NCI-H1105 treated with DMSO at 0.1 percent for 48 hours (cell line): ENCODE data around the gene GFOD2.

ENCODE experiments used
- DNase-seq: peaks from one replicate; lab custom pipeline; 2025; lab: John Stamatoyannopoulos, UW

GFOD2 gene

DNA sequence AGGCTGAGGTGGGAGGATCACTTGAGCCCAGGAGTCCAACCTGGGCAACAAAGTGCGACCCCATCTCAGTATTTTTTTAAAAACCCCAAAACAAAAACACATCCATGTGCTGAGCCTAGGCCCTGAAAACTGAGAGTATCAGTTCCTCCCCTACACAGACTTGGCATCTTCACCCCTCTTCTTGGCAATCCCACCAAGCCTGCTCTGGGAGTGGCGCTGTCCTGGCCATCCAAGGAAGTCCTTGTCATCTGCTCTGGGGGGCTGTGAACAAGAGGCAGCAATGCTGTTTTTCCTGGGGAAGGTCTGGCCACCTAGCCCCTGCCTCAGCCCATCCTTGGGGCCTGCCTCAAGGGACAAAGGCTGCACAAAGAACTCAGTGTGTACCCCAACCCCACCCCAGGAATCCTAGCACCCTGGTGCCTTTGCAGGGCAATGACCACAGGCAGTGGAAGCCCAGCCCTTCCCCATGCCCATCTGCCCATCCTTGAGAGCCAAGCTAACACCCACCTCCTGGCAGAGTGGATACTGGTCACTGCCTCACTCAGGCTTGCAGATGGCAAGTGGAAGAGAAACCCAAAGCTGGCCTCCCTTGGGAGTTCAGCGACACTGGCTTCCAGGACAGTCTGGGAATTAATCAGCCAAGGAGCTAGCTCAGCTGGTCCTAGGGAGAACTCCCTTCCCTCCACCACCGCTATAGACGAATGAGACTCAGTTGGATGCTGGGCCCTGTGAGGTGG lies 14.8 kb upstream of the GFOD2 start:
- no peak for DNase-seq

DNA sequence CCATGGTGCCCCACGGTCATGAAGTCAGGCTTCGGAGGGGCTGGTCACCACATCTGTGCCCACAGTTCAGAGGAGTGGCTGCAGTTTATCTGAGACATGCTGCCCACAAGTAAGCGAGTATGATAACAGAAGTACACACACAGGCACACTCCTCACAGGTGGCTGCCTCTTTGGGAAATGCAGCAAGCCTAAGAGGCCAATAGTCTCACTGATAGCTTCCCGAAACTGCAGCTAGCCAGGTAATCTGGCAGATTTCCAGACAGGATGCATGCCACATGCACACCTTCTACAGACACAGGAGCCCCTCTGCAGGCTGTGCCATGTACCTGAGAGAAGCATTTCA lies 12.6 kb upstream of the GFOD2 start:
- DNase-seq, result no peak

DNA sequence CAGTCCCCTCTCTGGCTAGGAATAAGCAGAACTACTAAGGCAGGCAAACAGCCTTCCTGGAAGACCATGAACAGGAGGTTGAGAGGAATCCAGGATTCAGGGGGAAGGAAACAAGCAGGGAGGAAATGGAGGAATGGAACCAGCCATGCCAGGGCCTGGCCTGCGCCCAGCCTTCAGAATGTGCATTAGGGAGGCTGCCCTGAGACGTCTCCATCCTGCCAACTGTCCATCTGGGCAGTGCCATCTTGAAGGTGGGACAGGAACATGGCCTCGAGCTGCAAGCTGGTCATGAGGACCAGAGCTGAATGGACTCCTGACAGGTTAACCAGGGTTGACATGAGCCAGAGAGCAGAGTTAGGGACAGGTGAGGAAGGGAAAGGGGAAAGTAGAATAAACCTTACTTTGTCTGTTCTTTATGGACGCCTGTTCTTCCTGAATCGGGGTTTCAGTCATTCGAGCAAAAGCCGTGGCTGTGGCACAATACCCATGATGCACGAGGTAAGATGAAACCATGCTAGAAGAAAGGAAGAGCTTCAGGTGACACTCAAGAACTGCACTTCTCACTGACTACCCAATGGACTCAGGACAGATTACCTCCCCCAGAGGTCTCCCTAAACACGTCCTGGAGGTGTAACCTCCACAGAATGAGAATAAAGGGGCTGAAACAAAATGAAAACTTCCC lies 12.1 kb upstream of the GFOD2 start:
- DNase-seq, result no peak

DNA sequence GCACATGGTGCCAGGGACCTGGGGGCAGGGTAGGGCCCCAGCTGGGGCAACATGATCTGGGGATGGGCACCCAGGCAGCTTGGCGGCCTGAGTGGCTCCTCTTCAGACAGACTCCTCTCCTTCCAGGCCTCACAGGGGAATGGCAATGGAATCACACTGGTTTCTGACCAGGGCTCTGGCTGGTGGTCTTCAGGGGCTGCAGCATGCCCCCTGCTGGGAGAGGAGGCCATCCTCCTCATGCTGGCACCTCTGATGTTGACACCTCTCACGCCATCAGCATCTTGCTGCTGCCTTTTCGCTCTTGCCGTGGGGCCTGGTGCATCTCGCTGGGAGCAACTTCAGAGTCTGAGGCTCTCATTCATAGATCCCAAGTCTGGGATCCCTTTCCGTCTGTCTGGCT lies 11.2 kb upstream of the GFOD2 start:
- no peak for DNase-seq

DNA sequence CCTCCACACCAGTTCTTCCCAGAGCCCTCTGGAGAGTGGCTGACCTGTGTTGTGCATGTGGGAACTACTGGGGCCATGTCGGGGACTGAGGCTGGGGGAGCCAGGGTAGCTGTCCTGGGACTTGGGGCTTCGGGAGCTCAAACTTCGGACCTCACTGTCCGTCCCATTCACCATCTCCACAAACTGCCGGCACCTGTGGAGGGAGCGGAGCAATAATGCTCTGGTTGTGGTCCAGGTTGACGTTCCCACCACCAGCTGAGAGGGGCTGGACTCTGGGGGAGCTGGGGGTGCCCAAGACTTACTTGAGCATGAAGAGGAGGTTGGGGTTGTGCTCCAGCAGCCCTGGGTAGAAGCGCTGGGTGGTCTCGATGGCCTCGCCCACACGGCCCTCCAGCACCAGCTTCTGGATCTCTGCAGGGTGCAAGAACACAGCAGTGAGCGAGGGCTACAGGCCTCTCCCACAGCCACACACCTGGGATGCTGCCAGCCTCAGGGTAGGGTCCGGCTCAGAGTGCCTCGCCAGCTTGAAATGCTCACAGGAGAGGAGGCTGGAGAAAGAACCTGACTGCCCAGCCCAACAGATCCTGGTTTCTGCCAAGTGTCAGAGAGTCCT lies 10.6 kb upstream of the GFOD2 start:
- no peak for DNase-seq

DNA sequence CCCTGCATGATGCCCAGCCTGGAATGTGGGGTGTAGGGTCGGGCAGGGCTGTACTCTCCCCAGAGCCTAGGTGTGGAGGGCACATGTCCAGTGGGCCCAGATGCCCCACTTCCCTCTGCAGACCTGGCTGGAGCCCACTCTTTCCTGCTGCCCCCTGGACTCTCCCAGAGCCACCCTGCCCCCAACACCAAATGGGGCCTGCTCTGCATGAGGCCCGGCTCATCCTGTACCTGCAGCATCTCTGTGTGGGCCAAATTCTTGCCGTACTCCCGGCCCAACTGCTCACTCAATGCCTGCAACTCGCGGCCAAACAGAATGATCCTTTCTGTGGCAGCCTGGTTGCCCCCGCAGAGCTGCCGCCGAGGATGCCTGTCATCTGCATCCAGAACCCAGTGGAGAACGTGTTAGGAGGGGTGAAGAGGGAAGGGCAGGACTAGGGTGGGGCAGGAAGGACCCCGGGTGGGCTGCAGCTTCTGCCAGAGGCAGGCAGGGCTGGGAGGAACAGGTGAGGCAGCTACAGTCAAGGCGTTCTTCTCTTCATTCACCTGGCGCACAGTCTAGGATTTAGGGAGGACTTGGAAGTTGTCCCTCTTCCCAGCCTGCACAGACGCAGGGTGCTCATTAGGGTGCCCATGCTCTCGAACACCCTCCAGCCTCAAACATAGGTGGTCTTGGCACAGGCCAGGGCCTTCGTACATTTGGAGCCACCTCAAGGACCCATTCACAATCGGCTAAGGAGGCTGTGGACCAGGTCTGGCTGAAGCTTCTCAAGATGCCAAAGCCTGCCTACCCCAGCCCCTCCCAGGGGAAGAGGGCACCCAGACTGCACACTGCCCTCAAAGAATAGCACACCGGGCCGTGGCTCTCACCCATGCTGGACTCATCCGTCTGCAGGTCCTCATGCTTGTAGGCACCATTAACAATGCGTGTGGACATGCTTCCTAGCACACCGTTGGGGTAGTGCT lies 8.7 kb upstream of the GFOD2 start:
- no peak for DNase-seq

DNA sequence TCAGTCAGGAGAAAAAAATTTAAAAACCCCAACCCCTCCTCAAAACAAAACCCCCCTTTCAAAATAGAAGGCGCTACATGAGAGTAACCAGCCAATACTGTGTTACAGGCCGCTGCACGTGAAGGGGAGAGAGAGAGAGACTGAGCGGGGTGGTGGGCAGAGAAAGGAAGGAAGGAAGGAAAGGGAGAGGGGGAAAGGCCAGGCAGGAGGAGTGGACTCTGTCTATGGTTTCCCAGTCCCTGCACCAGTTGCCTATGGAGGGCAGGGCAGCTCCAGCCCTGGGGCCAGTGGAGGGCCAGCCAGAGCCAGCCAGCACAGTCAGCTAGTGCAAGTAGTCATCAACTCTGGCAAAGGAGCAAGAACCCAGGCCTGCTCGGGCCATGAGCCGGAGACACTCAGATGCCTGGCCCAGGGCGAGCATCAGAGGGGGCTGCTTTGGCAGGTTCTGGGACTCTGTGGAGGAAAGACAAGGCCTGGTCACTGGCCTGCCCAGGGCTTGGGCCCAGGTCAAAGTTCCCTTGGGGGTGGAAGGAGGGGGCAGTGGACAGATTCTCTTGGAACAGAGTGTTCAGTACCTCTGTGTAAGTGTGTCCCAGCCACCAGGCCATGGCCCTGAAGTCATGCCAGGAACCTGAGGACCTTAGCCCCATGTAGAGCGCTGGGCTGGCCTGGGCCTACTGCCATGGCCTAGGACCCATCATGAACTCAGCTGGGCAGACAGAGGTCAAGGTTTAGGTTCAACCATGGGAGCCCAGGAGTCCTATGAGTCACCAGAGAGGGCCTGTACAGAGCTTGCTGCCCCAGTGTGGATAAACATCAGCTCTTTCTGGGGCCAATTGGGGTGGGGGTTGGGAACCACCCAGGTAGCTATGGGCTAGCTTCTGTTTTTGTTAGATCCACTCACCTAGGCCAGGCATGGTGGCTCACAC lies 7.3 kb upstream of the GFOD2 start:
- DNase-seq, result no peak

DNA sequence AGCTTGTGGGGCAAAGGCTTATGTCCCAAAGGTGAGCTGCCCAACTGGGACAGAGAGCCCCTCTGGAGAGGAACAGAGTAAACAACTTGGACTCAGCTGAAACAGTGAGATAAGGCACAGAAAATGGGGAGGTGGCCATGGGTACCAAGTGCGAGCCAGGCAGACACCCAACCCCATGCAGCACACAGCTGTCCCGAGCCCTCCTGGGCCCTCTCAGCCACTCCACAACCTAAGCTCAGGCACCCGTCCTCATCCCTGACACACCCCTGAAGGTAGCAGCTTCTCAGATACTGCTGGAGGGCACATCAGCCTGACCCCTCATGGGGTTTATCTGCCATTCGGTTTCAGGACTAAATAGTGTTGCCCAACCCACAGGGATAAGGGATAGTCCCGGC lies 4.8 kb upstream of the GFOD2 start:
- no peak for DNase-seq

DNA sequence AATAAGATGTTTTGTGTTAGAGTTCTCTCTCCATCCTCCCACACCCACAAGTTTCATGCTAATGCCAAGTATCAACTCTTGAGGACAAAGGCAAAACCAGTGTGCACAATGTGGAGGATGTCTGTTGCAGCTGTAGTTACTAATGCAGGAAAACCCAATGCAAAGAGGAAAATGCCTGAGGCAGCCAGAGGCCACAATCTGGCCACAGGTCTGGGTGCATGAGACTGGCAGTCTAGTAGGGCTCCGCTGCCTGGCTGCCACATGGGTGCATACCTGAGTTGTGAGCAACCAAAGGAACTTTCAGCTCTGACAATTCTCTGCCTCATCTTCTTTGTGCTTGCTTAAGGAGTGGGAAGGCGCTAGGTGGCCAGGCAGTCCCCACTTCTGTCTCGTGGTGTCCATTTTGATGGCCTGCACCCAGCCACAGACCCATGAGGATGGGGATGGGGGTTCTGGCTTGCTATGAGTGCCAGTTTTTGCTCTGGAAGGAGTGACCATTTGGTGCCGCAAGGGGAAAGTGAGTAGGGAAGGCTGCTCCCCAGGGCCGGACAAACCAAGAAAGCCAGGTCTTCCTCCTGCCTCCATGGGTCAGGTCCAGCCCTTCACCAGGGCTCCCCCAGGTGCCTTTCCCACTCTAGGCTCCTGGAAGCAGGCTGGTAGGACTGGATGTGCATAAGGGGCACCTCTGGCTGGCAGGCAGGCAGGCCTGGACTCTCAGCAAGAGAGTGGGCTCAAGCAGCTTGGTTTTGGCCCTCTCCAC lies 4.2 kb upstream of the GFOD2 start:
- no peak for DNase-seq

DNA sequence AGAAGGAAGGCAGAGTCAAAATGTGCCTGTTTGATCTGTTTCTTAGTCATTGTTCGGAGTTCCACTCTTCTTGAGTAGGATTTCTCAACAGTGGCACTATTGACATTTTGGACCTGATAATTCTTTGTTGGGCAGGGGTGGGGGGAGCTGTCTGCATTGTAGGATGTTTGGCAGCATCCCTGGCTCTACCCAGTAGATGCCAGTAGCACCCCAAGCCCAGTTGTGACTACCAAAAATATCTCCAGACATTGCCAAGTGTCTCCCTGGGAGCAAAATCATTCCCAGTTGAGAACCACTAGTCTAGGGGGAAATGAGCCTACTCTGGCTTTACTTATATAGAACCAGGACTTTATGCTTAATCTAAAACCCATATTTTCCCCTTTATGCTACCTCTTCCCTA lies 1.1 kb upstream of the GFOD2 start:
- no peak for DNase-seq

DNA sequence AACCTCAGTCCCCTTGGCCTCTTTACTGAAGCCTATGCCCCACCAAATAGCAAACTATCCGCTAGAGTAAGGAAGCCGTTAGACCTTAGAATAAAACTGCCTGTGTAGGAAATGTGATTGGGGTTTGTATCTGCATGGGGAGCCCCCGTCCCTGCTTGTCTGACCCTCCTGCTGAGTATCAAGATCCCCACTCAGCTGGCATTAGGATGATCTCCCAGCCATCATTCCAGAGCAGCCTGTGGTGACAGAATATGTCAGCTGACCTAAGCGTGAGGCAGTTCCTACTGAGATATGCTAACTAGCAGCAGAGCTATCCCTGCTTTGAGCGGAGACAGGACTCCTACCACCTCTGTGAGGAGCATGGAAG lies 645 bp upstream of the GFOD2 start:
- DNase-seq, result no peak

DNA sequence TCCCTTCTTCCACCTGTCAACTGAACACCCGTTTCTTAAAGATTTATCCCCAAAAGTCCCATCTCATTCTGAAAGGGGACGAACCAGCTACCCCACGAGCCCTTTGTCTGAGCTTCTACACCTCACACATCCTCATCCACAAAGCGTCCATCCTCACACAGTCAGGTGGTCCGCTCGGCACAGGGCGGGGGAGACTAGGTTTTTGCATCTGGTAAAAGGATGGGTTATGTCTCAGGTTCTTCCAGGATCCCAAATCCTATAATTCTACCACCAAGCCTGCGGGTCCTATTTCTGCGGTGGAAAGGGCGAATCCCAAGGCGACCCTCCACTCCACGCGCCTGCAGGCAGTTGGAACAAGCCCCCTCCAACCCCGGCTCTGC lies 458 bp downstream of the GFOD2 start:
- peak; percentile 25 for DNase-seq

DNA sequence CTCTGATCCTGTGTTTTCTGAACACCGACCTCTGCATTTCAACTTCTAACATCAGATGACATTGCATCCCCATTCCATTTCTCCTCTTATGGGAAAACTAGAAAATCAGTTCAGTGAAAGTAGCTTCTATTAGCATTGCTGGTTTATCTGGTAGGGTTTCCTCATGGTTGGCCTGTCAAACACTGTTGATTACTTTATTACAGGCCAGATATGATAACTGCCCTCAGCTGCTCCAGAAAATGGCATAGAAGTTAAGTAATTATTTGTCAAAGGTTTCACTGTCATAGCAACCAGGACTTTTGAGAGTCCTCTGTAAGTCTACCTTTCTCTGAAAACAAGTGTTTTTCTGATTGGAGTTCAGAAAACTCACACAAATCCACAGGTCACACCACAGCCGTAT lies 3.0 kb downstream of the GFOD2 start:
- no peak for DNase-seq

DNA sequence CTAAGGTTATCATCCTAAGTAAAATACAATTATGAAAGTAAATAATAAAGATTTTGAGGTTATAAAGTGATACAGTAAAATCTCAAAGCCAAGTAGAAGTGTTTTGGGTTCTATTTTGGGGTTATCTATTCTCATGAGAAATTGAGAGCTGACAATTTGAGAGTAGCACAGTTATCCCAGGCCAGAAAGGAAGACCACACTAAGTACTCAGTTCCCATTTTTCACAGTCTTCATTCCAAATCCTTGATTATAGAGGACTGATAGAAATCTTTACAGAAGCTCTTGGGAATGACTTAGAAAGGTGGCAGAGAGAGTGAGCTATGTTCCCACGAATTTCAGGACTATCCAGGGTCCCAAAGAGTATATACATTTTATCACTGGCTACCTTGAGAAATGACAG lies 4.6 kb downstream of the GFOD2 start:
- DNase-seq, result no peak

DNA sequence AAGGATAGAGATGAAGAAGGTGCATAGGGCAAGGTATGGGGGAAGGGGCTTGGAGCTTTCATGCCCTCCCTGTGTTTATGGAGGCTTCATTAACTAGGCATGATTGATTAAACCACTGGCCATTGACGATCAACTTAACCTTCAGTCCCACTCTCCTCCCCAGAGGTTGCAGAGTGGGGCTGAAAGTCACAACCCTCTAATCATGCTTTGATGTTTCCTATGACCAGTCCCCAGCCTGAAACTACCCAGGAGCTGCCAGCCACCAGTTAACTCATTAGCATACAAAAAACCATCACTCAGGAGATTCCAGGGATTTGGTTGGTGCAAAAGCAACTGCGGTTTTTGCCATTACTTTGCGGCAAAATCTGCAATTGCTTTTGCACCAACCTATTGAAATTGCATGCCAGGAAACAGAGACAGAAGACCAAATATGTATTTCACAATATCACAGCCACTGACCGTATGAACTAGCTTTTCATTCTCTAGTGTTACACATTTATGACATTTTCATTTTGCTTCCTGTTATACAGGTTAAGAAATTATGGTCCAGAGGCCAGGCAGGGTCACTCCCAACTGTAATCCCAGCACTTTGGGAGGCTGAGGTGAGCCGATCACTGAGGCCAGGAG lies 5.4 kb downstream of the GFOD2 start:
- no peak for DNase-seq

DNA sequence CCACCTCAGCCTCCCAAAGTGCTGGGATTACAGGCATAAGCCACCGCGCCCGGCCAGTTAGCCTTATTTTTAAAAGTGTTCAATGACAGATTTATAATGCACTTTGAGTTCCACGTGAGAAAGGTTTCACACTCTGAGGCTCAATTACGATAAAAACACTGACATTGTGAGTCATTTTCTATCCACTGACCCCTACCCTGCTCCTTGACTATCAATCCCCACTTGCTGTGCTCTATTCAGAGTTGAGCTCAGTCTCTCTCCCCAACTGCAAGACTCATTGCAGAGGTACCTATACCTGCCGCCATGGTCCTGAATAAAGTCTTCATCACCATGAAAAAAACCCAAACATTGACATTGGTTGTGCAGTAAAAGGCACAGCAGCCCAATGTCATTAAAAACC lies 8.5 kb downstream of the GFOD2 start:
- no peak for DNase-seq

DNA sequence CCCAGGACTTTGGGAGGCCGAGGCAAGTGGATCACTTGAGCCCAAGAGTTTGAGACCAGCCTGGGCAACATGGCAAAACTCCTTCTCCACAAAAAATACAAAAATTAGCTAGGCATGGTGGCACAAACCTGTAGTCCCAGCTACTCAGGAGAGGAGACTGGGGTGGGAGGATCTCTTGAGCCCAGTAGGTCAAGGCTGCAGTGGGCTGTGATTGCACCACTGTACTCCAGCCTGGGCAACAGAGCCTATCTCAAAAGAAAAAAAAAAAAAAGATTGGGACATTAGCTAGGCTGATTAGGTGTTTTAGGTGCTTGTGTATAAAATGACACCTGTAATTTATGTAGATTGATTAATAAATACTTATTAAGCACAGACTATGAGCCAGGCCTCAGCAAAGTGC lies 10.1 kb downstream of the GFOD2 start:
- DNase-seq, result no peak

DNA sequence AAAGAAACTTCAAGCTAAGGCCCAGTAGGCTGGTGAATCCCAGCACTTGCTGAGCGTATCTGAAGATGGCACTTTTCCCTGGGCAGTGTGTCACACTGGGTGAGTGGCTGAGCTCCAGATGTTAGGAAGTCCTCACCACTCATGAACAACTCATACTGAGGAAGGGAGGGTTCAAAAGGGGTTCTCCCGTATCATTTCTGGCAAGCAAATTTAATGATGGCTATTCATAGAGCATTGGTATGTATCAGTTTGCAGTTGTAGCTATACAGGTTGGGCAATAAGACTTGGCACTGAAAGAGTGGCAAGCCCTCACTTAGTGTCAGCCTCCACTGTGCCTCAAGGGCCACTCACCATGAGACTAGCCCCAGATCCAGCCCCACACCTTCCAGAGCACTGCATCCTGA lies 10.7 kb downstream of the GFOD2 start:
- DNase-seq, result no peak

DNA sequence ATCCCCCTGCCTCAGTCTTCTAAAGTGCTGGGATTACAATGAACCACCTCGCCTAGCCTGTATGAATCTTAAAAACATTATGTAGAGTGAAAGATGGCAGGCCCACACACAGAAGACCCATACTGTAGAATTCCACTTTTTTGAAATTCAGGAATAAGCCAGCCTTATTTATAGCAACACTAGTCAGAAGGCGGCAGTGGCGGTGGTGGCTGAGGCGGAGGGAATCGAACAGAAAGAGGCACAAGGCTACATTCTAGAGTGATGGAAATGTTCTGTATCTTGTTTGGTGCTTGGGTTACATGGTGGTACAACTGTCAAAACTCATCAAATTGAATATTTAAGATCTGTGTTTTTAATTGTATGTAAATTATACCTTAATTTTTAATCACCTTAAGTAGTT lies 11.3 kb downstream of the GFOD2 start:
- no peak for DNase-seq

DNA sequence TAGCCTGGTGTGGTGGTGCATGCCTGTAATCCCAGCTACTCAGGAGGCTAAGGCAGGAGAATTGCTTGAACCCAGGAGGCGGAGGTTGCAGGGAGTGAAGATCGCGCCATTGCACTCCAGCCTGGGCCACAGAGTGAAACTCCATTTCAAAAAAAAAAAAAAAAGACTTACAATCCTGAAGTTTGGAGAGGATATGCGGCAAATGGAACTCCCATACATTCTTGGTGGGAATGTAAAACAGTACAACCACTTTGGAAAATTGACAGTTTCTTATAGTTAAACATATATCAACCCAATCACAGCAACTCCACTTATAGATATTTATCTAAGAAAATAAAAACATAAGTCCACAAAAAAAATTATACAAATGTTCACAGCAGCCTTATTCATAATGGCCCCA lies 11.9 kb downstream of the GFOD2 start:
- no peak for DNase-seq
